HG02588 (cell line): ENCODE results near the gene DYRK2.

Source experiments
- ATAC-seq: cut with Tn5 transposase; IDR thresholded peaks from one replicate; pipeline ENCODE4 v1.9.1; 2021; ENCODE audit warnings: mild to moderate bottlenecking, moderate library complexity; ENCODE audit not compliant: unreplicated experiment

The DYRK2 gene

DNA sequence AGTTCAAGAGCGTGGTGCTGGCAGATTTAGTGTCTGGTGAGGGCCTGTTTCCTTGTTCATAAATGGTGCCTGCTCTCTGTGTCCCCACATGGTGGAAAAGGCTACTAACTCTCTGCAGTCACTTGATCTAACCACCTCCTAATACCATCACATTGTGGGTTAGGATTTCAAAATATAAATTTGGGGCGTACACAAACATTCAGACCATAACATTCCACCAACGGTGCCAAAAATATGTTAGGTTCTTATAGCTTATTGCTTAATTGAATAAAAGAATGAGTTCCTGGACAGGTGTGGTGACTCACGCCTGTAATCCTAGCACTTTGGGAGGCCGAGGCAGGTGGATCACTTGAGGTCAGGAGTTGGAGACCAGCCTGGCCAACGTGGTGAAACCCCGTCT lies 3.4 kb upstream of the DYRK2 start:
- no peak for ATAC-seq

DNA sequence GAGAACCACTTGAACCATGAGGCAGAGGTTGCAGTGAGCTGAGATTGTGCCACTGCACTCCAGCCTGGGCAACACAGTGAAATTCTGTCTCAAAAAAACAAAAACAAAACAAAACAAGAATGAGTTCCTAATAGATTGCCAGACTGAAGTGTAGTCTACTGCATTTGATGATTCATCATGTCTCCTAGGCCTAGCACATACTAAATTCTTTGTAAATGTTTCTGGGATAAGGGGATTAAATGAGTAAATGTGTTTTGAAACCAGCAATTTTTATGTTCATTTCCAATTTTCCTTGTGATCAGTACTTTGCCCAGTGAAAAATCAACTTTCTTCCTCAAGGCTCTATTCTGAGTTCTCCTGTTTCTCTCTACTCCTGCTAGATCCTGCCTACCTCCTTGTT lies 2.9 kb upstream of the DYRK2 start:
- ATAC-seq: no peak

DNA sequence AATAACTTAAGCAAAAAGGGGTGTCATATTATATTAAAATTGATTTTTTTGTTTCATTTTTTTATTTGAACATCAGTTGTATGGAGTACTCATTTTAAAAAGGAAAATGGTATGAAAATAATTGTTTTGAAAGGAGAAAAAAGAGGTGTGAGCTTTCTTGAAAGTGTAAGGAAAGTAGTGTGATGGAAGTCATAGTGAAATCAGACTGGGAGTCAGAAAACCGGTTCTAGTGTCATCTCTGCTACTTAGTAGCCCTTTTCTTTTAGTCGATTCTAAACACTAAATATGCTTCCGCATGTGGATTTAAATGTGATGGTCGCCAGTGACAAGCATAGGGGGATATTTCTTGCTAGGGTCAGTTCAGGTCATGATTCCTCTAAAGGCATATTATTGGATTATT lies 1.8 kb upstream of the DYRK2 start:
- ATAC-seq: no peak

DNA sequence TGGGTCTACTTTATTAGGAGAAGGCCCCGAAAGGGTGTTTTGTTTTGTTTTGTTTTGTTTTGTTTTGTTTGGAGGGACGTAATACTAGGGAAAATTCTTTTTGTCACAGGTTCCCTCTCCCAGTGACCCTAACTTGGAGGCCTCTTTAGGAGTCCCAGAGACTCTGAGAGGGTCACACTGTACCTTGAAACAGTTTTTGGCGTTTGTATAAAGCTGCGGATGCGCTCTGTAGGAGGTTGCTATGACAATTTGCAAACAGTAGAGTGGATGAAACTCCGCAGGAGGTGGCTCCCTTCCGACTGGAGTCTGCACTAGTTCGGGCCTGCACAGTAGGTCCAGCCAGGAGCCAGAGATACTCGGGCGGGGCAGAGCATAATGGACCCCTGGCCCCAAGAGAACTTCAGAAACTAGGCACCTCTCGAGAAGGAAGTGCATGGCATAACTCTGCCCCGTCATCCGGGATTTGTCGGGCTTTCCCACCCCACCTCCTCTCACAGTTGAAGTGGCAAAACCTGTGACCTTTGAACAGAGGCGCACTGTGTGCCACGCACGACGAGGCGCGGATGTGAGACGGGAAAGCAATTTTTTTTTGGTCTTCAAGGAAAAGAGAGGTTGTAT lies 1.3 kb upstream of the DYRK2 start:
- no peak for ATAC-seq

DNA sequence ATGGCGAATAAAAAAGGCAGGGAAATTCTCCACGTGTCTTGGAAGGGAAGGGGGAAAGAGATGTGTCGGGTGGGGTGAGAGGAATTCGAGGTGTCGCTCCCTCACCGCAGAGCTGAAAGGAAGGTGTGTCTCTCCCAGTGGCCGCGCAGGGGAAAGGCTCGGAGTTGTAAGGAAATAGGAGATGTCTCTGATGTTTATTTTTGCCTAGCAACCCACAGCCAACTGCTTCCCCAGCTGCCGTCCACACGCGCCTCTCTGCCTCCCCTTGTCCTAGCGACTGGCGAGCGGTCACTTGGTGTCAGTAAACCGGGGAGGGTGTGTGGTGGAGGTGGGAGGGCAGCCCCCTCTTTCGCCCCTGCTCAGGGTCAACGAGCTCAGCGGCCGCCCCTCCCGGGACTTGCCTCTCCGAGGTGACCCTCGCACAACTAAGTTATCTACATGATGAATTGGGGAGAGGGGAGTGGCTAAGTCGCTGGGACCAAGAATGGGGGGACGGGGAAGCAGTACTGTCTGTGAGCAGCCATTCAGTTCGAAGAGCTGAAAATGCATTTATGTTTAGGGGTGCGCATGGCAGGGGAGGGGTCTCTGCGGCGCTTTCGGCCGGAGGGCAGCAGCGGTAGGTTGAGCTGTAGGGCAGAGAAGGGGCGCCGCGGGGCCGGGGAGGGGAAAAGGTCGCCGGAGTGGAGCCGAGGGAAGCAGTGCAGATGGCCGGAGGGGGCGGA lies 585 bp upstream of the DYRK2 start:
- no peak for ATAC-seq

DNA sequence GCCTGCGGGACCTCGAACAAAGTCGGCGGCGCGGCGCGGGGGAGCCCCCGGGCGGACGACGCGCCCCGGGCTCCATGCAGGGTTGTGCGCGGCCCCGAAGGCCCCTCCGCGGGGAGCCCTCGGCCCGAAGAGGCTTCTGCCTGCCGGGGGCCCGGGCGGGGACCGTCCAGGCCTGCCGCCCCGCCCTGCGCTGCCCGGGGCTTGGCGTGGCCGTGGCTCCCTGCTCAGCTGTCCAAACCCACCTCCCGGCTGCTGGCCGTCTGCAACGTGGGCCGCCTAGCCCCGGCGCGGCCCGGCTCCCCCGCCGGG lies 670 bp downstream of the DYRK2 start:
- peak; percentile 29 for ATAC-seq

DNA sequence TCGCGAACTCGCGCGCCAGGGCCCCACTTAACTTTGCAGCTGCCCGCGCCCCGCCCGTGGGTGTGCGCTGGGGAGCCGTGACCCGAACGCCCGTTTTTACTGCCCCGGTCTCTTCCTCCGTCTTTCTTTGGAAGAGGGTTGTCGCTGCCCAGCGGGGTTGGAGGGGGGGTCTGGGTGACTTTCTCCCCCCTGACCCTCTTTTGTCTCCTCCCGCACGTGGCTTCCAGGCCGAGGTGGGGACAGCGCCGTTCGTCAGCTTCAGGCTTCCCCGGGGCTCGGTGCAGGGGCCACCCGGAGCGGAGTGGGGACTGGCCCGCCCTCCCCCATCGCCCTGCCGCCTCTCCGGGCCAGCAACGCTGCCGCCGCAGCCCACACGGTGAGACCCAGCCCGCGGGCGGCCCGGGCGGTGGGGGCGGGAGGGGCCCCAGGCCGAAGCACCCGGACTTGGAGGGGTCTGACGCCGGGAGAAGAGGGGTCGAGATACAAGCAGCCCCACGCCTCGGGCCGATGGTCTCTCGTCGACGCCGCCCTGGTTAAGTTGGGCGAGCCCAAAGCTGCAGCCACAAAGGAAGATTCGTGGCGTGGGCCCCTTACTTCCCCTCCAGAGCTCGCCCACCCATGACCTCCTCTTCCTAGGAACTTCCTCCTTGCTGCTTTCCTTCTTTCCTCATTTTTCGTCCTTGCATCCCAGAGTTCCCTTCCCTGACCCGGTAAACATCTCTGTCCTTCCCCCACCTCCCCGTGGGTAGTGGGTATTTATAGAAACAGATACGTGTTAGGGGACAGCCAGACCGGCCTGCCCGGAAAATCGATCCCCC lies 1.2 kb downstream of the DYRK2 start:
- ATAC-seq: peak; percentile 20

DNA sequence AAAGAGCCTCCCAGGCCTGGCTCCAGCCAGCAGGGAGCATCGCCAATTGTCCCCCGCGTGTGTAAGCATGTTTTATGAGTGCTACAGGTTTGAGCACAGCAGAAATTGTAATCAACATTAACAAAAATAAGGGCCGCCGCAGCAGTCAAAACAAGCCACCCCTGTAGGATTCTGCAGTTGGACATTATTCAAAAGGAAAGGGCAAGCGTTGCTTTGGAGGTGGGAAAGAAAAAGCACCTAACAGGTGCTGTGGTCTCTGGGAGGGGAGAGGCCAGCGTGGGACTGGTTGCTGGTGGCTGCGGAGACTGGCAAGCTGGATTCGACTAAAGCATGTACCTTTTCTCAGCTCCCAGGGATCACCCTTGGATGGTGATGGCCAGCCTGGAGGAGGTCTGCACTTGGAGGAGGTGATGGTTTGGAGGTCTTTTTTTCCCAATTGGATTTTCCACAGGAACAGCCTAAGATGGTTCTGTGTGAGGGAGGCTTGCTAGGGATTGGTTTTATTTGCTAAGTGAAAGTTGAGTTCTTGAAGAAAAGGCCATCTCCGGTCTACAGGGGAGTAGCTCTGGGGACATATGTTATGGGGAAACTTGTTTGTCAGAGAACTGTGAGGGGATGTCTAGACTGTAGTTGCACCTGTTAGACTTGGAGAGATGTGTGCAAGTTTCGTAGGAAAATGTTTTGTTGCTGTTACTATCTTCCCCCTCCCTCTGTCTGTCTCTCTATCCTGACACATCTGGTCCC lies 2.0 kb downstream of the DYRK2 start:
- no peak for ATAC-seq

DNA sequence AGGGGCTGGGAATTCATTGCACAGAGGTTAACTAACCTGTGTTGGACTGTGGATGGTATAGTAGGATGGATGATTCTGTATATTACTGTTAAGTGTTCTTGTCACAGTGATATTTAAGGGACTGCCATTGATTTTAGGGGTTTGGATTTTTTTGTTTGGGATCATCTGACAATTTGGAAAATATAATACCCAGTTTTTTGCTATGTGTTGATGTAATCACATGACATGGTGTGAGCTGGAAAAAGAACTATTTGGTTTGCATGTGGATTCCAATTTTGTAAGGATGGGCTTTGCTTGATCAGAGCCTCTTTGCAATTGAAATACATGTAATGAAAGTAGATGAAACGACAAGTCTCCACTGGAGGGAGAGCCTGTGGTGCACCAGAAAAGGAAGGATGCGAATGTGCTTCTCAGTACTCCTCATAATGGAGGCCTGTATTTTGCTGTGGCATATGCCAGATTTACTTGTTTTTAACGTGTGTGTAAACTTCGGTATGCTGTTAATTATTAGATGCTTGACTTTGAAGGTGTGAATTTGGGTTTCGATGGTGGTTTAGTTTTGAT lies 2.7 kb downstream of the DYRK2 start:
- ATAC-seq: no peak

DNA sequence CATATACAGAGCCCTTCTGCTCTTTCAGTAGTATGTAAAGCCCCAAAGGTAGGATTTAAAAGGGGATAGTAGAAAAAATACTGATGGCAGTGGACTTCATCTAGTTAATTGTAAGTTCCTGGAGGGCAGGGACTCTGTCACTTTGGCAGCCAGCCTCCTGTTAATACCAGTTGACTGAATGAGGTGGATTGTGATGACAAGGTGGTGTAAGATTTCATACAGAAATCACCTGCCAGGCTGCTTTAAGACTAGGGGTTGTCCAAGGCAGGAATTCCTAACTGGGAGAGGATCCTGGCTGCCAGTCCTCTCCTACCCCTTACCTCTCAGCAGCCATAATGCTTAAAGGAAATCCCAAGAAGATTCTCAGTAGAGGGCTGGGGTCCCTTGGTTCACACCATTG lies 7.3 kb downstream of the DYRK2 start:
- no peak for ATAC-seq

DNA sequence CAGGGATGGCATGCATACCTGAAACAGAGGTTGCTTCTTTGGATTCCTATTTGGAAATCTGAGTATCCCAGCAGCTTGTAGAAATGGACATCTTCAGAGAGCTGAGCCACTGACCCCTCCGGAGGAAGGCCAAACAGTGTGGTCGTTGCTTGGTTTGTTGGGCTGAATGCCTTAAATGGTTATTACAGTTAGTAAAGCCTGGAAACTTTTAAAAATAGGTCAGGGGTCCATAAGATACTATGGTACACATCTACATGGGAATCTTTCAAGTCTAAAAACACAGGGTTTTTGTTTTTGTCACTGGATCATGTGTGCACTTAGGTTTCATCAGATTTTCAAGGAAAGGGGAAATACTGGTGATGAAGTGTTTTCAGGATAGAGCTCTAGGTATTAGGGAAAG lies 7.7 kb downstream of the DYRK2 start:
- ATAC-seq: no peak

DNA sequence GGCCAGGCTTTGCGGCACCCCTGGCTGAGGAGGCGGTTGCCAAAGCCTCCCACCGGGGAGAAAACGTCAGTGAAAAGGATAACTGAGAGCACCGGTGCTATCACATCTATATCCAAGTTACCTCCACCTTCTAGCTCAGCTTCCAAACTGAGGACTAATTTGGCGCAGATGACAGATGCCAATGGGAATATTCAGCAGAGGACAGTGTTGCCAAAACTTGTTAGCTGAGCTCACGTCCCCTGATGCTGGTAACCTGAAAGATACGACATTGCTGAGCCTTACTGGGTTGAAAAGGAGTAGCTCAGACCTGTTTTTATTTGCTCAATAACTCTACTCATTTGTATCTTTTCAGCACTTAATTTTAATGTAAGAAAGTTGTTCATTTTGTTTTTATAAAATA lies 9.9 kb downstream of the DYRK2 start:
- ATAC-seq: no peak

DNA sequence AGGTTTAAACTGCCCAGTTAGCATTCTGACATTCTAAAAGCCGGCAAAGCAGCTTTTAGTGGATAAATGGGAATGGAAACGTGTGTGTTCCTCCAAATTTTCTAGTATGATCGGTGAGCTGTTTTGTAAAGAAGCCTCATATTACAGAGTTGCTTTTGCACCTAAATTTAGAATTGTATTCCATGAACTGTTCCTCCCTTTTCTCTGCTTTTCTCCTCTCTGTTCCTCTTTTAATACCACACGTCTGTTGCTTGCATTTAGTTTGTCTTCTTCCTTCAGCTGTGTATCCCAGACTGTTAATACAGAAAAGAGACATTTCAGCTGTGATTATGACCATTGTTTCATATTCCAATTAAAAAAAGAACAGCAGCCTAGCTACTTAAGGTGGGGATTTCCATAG lies 10.7 kb downstream of the DYRK2 start:
- no peak for ATAC-seq

DNA sequence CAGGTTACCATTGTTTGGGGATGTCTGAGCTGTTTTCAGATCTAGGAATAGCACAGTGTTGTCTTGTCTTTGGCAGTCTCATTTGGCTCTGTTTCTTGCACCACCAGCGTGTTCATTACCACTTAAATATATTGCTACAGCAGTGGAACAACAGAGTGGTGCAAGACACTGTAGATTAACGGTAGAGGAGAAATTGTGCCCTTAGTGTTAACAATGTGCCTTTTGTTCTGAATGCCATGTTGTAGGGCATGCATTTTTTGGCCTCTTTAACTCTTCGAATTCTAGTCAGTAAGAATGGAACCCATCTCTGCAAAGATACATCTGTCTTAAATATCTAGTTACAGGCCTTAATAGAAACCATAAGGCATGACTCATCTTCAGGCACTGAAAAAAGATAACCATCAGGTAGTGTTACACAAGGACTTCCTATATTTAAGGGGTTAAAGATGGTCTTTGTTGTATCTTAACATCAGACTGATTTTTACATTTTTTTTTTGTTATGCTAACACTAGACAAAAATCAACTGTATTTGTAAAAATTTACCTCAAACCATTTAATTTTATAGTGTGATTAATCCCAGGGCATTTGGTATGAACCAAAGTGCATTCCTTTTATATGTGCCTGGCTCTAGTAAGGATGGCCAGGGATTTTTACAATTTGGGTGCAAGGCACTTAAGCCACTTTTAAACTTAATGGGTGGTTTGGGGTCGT lies 12.9 kb downstream of the DYRK2 start:
- no peak for ATAC-seq

DNA sequence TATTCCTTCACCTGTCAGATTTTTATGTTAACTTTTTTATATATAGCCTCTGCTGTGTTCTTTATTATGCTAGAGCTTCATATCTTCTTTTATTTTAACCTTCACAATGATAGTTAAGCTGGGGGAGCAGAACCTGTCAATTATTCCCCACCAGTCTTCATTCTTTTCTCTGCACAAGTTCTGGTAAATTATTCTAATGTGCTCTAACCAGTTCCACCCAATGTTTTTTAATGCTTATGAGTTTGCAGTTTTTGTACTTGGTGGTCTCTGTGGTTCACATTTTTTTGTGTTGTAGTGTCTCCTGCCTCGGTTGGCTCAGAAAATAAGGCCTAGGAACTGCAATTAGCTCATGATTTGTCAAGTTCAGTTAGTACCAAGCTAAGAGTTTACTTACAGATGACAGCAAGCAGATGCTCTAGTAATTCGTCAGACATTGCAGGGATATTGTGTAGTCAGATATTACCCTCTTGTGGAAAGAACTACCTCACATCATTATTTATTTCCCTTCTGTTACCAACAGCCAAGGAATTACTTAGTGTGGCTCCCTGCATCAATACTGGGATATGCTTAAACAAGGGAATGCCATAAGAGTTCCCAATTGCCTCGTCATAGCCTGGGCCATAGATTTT lies 14.5 kb downstream of the DYRK2 start:
- no peak for ATAC-seq

DNA sequence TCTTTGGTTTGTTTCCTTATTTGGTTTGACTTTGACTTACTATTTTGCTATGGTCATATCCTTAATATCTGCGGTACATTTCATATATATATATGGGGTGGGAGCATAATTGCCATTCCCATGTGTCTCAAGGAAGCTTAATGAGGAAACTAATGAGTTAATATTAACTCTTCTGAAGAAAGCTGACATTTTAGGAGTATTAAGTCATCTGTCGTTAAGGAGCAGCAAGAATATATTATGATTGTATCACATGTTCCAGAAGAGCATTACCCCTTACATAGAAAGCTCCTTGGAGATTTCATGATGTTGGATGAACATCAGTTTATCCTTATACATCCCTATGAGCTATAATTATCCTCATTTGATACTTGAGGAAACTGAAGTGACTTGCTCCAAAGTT lies 15.6 kb downstream of the DYRK2 start:
- no peak for ATAC-seq

DNA sequence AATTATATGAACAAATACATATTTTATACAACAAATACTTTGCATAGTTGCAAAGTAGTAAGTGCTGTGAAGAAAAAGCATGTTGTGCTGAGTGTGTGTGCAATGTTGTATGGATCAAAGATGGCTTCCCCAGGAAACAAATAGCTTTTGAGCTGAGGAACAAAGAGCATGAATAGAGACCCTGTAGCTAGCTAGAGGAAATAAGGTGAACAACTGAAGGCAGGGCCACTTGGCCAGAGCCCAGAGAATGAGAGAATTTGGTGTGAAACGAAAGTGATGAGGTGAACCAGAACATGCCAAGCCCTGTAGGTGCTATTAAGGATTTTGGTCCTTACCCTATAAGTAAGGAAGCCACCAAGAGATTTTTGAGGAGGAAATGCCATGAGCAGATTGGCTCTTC lies 17.1 kb downstream of the DYRK2 start:
- ATAC-seq: no peak

DNA sequence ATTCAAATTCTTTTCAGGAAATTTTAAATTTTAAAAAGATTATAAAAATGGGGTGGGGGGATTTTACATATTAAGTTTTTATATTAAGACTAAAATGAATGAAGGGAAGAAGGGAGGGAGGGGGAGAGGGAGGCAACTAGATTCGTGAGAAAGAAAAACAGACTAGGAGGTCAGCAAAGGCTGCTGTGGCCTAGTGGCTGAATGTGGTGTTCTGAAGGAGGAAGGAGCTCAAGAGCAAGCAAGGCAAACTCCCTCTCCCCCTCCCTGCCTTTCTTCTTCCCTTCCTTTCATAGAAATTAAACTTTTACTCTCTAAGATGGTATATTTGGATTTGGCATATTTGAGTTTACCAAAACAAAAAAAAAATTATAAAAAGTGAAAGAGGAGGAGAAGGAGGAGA lies 18.1 kb downstream of the DYRK2 start:
- no peak for ATAC-seq

DNA sequence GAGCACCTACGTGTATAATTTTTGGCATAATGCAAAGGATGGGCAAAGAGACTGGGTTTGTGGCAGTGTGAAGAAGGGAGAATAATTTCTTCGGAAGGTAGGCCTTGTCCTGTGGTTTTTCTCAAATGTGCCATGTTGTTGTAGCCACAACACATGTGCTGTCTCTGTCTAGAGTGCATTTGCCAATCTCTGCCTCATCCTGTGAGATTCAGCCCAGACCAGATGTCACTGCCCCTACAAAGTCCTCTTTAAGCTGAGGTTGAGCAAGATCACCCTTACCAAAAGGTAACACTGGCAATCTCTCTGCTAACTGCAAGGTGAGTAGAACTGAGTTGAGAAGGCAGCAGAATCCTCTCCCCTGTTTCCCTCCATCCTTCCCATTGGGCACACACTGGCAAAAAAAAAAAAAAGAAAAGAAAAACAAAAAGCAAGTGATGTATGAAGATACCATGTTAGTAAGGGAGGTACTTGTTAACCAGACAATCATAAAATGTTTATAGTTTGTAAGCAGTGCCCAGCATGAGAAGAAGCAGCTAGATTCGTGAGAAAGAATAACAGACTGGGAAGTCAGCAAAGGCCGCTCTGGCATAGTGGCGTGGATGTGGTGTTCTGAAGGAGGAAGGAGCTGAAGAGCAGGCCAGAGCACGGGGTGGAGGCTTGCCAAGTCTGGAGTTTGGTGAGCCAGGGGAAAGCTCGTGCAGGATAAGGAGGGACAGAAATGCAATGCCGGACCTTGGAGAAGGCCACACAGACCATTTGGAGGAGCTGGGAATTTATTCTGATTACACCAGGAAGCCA lies 18.9 kb downstream of the DYRK2 start:
- no peak for ATAC-seq
